Kasumi-1 (cell line): ENCODE measurements around the gene TMEM107.
"Not testable (repeated sequence)": the region's sequence is repeated elsewhere in the genome, so short reads cannot be mapped to it uniquely, and the experiment has no call there.

Source experiments
- DNase-seq, 2 experiments: peaks; one replicate each; lab custom pipeline; 2025; lab: John Stamatoyannopoulos, UW

Gene TMEM107

GRCh38 chr17:8189711-8190477 is 13.7 kb upstream of the TMEM107 start, which contains the start of gene BORCS6:
Gene BORCS6 (minus strand): TSS chr17:8190180. CDS start chr17:8190140, 40 bp downstream.
- DNase-seq: peak; percentile 93 to 94

- no peak for DNase-seq
Observed at GRCh38 chr17:8189041-8189710, 13.0 kb upstream of the TMEM107 start.

- DNase-seq: no peak
Observed at GRCh38 chr17:8188263-8188839, 12.2 kb upstream of the TMEM107 start.

GRCh38 chr17:8187517-8188262 is 11.5 kb upstream of the TMEM107 start:
- peak; percentile 89 to 91 for DNase-seq

GRCh38 chr17:8186787-8187516 is 10.8 kb upstream of the TMEM107 start:
- DNase-seq: peak; percentile 80 to 88

GRCh38 chr17:8186446-8186786 is 10.2 kb upstream of the TMEM107 start:
- no peak for DNase-seq

- DNase-seq: peak; percentile 26 to 34
Observed at GRCh38 chr17:8185582-8186445, 9.6 kb upstream of the TMEM107 start.

- DNase-seq: no peak
Observed at GRCh38 chr17:8176998-8177731, 985 bp upstream of the TMEM107 start.

- DNase-seq: no peak
Observed at GRCh38 chr17:8175795-8176196, 384 bp downstream of the TMEM107 start.

GRCh38 chr17:8173871-8174322 is 2.3 kb downstream of the TMEM107 start:
- DNase-seq: no peak

- DNase-seq: peak; percentile 82 to 83
Observed at GRCh38 chr17:8173056-8173870, 2.9 kb downstream of the TMEM107 start.

- not testable (repeated sequence) for DNase-seq
Observed at GRCh38 chr17:8170186-8170585, 6.0 kb downstream of the TMEM107 start.

- DNase-seq: no peak
Observed at GRCh38 chr17:8167526-8167925, 8.7 kb downstream of the TMEM107 start.

- DNase-seq: no peak
Observed at GRCh38 chr17:8166731-8167130, 9.4 kb downstream of the TMEM107 start.

- no peak for DNase-seq
Observed at GRCh38 chr17:8164815-8165131, 11.4 kb downstream of the TMEM107 start.

GRCh38 chr17:8163978-8164814 is 12.0 kb downstream of the TMEM107 start:
- peak; percentile 34 to 49 for DNase-seq

- DNase-seq: no peak
Observed at GRCh38 chr17:8162997-8163977, 12.9 kb downstream of the TMEM107 start.
